Esophagus muscularis mucosa (tissue), 3 donors: Measurements from ENCODE around the gene CTCF.

Experiments used
- POLR2A ChIP-seq: fragments of 450-650 bp; IDR thresholded peaks from one replicate; pipeline ENCODE4 v1.6.1; 2017; ENCODE audit warnings: antibody characterized with exemption, moderate library complexity, mild to moderate bottlenecking, low read depth
- TF ChIP-seq, protein P1 (sequence below), 3 experiments: fragments of 200-600 bp in 2 of 3; fragments of 450-650 bp in 1 of 3; sonication (generic) in 2 of 3; IDR thresholded peaks; one replicate each; pipeline ENCODE4 v1.5.1; 2017 to 2019; ENCODE audit warnings: antibody characterized with exemption in 3 of 3, mild to moderate bottlenecking in 2 of 3, moderate library complexity in 1 of 3

DNA sequence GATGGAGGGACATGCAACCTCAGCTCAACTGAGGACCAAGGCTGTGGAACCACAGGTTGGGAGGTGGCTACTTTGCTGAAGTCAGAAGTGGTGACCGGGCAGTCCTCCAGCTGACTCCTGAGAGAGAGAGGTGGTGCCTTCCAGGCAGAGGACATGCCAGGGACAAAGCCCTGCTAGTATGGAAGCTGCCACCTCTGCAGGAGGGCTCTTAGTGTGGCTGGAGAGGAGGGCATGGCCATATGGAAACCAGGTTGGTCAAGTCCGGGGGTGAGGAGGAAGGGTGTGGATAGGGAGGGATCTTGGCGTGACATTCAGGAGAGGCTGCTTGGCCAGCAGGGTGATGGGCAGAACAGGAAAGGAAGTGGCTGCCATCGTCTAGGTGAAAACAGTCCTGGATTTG is 110.0 kb downstream of the CTCF start:
- no peak for TF ChIP-seq POLR2A
- TF ChIP-seq, protein P1, sequence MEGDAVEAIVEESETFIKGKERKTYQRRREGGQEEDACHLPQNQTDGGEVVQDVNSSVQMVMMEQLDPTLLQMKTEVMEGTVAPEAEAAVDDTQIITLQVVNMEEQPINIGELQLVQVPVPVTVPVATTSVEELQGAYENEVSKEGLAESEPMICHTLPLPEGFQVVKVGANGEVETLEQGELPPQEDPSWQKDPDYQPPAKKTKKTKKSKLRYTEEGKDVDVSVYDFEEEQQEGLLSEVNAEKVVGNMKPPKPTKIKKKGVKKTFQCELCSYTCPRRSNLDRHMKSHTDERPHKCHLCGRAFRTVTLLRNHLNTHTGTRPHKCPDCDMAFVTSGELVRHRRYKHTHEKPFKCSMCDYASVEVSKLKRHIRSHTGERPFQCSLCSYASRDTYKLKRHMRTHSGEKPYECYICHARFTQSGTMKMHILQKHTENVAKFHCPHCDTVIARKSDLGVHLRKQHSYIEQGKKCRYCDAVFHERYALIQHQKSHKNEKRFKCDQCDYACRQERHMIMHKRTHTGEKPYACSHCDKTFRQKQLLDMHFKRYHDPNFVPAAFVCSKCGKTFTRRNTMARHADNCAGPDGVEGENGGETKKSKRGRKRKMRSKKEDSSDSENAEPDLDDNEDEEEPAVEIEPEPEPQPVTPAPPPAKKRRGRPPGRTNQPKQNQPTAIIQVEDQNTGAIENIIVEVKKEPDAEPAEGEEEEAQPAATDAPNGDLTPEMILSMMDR (IDR thresholded peaks at IDR 0.05), result no peak
